ENCODE data around the gene CFP. TPM values are rescaled to one million over a fixed set of nuclear protein-coding genes. Genes with fewer than 3 reads are reported as not detected.

The CFP gene
- polyA plus RNA-seq, 1 of the 3 experiments (the other 2 are of a cell fraction) = 0.03 TPM

DNA sequence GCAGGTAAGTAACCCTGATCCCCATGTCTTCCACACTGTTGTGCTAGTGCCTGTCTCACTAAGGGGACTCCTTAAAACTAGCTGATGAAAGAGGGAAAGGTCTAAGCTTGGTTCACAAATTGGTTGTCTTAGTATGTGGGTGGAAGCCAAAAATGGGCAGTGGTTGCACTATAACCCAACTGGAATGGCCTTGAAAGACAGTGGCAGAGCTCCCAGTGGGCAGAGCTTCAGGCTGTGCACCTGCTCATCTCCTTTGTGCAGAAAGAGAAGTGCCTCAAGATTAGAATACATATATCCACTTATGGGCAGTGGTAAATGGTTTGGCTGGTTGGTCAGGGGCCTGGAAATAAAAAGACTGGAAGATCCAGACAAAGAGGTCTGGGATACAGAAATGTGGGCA, 17.3 kb downstream of the CFP start (continued):
- no peak for TF ChIP-seq USF2 (IDR thresholded peaks at IDR 0.05; ENCODE audit: borderline replicate concordance, low read depth, low read length)
- no peak for TF ChIP-seq MXI1 (IDR thresholded peaks at IDR 0.05; ENCODE audit: low read depth, low read length)
- no peak for TF ChIP-seq FOXJ3 (CRISPR knock-in tag; IDR thresholded peaks at IDR 0.05)
- no peak for TF ChIP-seq NRF1 (IDR thresholded peaks at IDR 0.05; ENCODE audit: low read depth, low read length)
- TF ChIP-seq ZBTB33 (IDR thresholded peaks at IDR 0.05; ENCODE audit: borderline replicate concordance, low read depth) = no peak
- TF ChIP-seq YY1 (IDR thresholded peaks at IDR 0.05; ENCODE audit: low read depth) = no peak
- no peak for TF ChIP-seq MEF2A (IDR thresholded peaks at IDR 0.05; ENCODE audit: borderline replicate concordance, low read depth)
- TF ChIP-seq TAF1 (IDR thresholded peaks at IDR 0.05; ENCODE audit: borderline replicate concordance, low read depth, low read length) = no peak
- no peak for TF ChIP-seq RXRA (IDR thresholded peaks at IDR 0.05; ENCODE audit: borderline replicate concordance, low read depth)

- Histone ChIP-seq H3K27me3 (ENCODE audit: insufficient read depth) (no peaks in the 10 kb centered on the region; the same call in 1 of the 2 replicates), H3K4me1 (ENCODE audit: control insufficient read depth in 1 of 2, insufficient read depth in 2 of 2, low read depth in 1 of 2, low read length in 1 of 2) (no peaks in the 10 kb centered on the region), H3K79me2 (ENCODE audit: insufficient read depth) (no peaks in the 10 kb centered on the region), H3K4me2 (no peak overlapping the region), H2AFZ (ENCODE audit: low read depth) (no peak overlapping the region), H3K9me3 (no peaks in the 10 kb centered on the region), H3K36me3 (replicated peaks in 1 of 2; ENCODE audit: control insufficient read depth in 1 of 2, insufficient read depth in 2 of 2, low read length in 1 of 2) (no peaks in the 10 kb centered on the region), H3F3A (replicated peaks; ENCODE audit: insufficient read depth) (no peaks in the 10 kb centered on the region), H3K27ac (ENCODE audit: low read depth in 2 of 2, low read length in 1 of 2) (no peak overlapping the region), H3K9ac (no peak overlapping the region), H3K9me2 (no peaks in the 10 kb centered on the region), H3K4me3 (ENCODE audit: low read depth in 2 of 2, low read length in 1 of 2) (no peak overlapping the region), H4K20me1 (ENCODE audit: insufficient read depth) (no peaks in the 10 kb centered on the region)
- TF ChIP-seq NFIC (IDR thresholded peaks at IDR 0.05; ENCODE audit: borderline replicate concordance) = no peak
- no peak for TF ChIP-seq USF1 (IDR thresholded peaks at IDR 0.05; ENCODE audit: borderline replicate concordance, low read depth)
- no peak for TF ChIP-seq GABPA (IDR thresholded peaks at IDR 0.05; ENCODE audit: low read depth)
- no peak for TF ChIP-seq EP300 (IDR thresholded peaks at IDR 0.05; ENCODE audit: borderline replicate concordance in 1 of 2, low read depth in 1 of 2, low read length in 1 of 2)
- TF ChIP-seq FOSL2 (IDR thresholded peaks at IDR 0.05; ENCODE audit: borderline replicate concordance, low read depth) = no peak
- TF ChIP-seq EZH2phosphoT487 (IDR thresholded peaks at IDR 0.05; ENCODE audit: borderline replicate concordance, low read depth) = no peak
- no peak for TF ChIP-seq RCOR1 (IDR thresholded peaks at IDR 0.05; ENCODE audit: low read length)
- TF ChIP-seq, protein P1, sequence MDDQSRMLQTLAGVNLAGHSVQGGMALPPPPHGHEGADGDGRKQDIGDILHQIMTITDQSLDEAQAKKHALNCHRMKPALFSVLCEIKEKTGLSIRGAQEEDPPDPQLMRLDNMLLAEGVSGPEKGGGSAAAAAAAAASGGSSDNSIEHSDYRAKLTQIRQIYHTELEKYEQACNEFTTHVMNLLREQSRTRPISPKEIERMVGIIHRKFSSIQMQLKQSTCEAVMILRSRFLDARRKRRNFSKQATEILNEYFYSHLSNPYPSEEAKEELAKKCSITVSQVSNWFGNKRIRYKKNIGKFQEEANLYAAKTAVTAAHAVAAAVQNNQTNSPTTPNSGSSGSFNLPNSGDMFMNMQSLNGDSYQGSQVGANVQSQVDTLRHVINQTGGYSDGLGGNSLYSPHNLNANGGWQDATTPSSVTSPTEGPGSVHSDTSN (IDR thresholded peaks at IDR 0.05) = no peak
- TF ChIP-seq, protein P2, sequence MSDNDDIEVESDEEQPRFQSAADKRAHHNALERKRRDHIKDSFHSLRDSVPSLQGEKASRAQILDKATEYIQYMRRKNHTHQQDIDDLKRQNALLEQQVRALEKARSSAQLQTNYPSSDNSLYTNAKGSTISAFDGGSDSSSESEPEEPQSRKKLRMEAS (IDR thresholded peaks at IDR 0.05; ENCODE audit: low read depth) = no peak
- no peak for TF ChIP-seq TEAD4 (IDR thresholded peaks at IDR 0.05; ENCODE audit: borderline replicate concordance, insufficient read depth)
- TF ChIP-seq IRF3 (IDR thresholded peaks at IDR 0.05; ENCODE audit: low read depth, low read length) = no peak
- TF ChIP-seq MEF2A (IDR thresholded peaks at IDR 0.05; ENCODE audit: borderline replicate concordance, low read depth) = no peak
- TF ChIP-seq MXI1 (IDR thresholded peaks at IDR 0.05; ENCODE audit: low read depth, low read length) = no peak
- TF ChIP-seq GATA2 (CRISPR knock-in tag; IDR thresholded peaks at IDR 0.05) = no peak
- TF ChIP-seq CTCF (IDR thresholded peaks at IDR 0.05) = no peak
- no peak for TF ChIP-seq NRF1 (IDR thresholded peaks at IDR 0.05; ENCODE audit: low read depth, low read length)
- TF ChIP-seq TCF12 (IDR thresholded peaks at IDR 0.05) = no peak
- no peak for TF ChIP-seq SMC3 (IDR thresholded peaks at IDR 0.05; ENCODE audit: low read depth, low read length)
- ChIA-PET CTCF (no interaction called here), POLR2A (interaction anchor here (0.9 to 1.8 kb wide), 2 partner anchors 12 to 30 kb away, joined by 3 to 5 read pairs; partner anchors contain the start of gene TIMP1)
- WGBS (ENCODE audit: low lambda C conversion rate) = 47% methylated on average over 2 of the region's 2 CpGs
- no peak for DNase-seq
Observed at GRCh38 chrX:47611926-47612325, 17.8 kb downstream of the CFP start.
